22Rv1 (cell line): Measurements from ENCODE around the gene CYB561D2.
A peak's percentile ranks its signal among the peaks of the same experiment; 100 is the strongest.

ENCODE experiments used
- H3K27ac ChIP-seq: fragments of 450-650 bp; 2 replicates; pipeline ENCODE4 v1.5.1; 2017
- CTCF ChIP-seq: fragments of 450-650 bp; IDR thresholded peaks from 2 replicates; pipeline ENCODE4 v1.5.1; 2017; ENCODE audit warnings: mild to moderate bottlenecking
- ZFX ChIP-seq: fragments of 450-650 bp; IDR thresholded peaks from 2 replicates; pipeline ENCODE4 v1.6.1; 2017; ENCODE audit warnings: antibody characterized with exemption, borderline replicate concordance

CYB561D2 gene

DNA sequence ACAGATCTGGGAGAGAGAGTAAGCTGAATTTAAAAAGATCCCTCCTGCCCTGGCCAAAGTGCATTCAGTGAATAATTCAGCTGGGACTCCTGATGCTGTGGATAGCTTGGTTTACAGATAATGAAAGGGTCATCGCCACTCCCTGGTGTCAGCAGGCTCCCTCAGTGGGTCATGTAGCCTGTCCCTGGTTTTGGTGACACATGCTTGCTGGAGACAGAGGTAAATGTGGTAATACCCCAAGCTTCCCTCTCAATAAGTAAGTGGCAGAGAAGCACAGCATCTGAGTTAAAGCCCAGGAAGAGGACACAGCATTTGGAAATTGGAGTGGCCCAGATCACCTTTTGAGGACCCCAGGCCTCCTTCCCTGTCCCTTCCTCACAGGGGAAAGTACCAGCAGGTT lies 6.8 kb downstream of the CYB561D2 start:
- TF ChIP-seq CTCF = no peak
- TF ChIP-seq ZFX = no peak
- peak overlapping the region; percentile 75 for H3K27ac ChIP-seq

GRCh38 chr3:50358355-50358910 lies 7.8 kb downstream of the CYB561D2 start:
- peak overlapping the region; percentile 75 for H3K27ac ChIP-seq

GRCh38 chr3:50358911-50359759 lies 8.5 kb downstream of the CYB561D2 start, which contains the start of gene TMEM115:
Gene TMEM115 (minus strand): TSS chr3:50359521. CDS start chr3:50359063, 458 bp downstream.
- peak within 1 kb of the TSS; percentile 75 for H3K27ac ChIP-seq
- TF ChIP-seq CTCF (no peak), ZFX (0 out of 2 replicates have a peak, but pooled peaks have one; percentile 65)

More at GRCh38 chr3:50358355-50358910, 7.8 kb downstream of the CYB561D2 start:
- TF ChIP-seq ZFX (no peak), CTCF (no peak)

- TF ChIP-seq CTCF (no peak), ZFX (no peak)
- H3K27ac ChIP-seq = peak overlapping the region; percentile 75
Observed at GRCh38 chr3:50359760-50360110, 9.1 kb downstream of the CYB561D2 start.

- 0 out of 2 replicates have a peak overlapping the region, but pooled peaks have one; percentile 20 for H3K27ac ChIP-seq
- TF ChIP-seq CTCF (no peak), ZFX (no peak)
Observed at GRCh38 chr3:50364573-50365079, 14.0 kb downstream of the CYB561D2 start.

DNA sequence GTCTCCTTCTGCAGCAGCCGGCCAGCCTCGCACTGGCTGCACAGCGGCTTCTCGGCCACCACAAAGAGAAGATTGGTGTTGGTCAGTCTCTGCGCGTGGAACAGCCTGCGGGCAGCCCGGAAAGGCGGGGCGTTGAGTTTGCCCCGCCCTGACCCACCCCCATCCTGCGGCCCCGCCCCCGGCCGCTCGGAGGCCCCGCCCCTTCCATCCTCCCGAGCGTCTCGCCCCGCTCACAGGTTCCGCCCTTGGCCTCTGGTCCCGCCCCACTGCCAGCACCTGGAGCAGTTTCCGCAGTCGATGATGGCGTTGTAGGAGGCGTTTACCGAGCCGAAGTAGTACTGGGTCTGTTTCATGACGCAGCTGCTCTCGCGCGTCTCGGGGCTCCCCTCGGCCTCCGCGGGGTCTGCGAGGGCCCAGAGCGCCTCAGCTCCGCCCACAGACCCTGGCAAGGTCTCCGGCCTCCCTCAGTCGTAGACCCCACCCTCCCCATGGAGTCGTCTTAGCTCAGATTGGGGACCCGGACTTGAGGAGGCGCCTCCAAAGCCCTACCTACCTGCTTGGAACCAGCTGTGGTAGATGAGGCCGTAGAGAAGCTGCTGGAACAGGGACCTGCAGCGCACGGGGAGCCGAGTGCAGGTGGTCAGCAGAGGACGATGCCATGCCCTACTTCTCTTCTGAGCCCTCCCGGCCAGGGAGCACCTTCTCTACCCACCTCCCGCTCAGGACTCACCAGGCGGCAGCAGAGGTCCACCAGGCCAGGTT lies 14.6 kb downstream of the CYB561D2 start:
- H3K27ac ChIP-seq = peak overlapping the region; percentile 45; the same call in 1 of the 2 replicates
- peak; percentile 38 for TF ChIP-seq CTCF
- no peak for TF ChIP-seq ZFX
